Right lobe of liver (tissue), 4 donors: ENCODE measurements around the gene PDGFD.

Source experiments
- CTCF ChIP-seq, 4 donors: fragments of 200-600 bp in 3 of 4; fragments of 450-650 bp in 1 of 4; IDR thresholded peaks; one replicate each; pipeline versions ENCODE4 v1.5.1 to v1.8.0; 2016 to 2022; ENCODE audit warnings: antibody characterized with exemption in 4 of 4, mild to moderate bottlenecking in 2 of 4
- POLR2A ChIP-seq: fragments of 450-650 bp; IDR thresholded peaks from one replicate; pipeline ENCODE4 v1.6.1; 2017; ENCODE audit warnings: antibody characterized with exemption, mild to moderate bottlenecking
- donor health status: DM: no; HTN: no; CAD: no.
- donor health status: DM: no; HTN: no; CAD: no.
- donor health status: DM: no; HTN: yes; CAD: no.

- TF ChIP-seq CTCF (IDR thresholded peaks at IDR 0.05) (no peak), POLR2A (no peak)
These were observed 43.0 kb upstream of the PDGFD start for GRCh38 chr11:104206936-104207335.
